ENCODE data around the gene ENTREP3. TPM values are rescaled to one million over a fixed set of nuclear protein-coding genes. Genes with fewer than 3 reads are reported as not detected.

Gene ENTREP3
- total and polyA plus RNA-seq, 2 donors (not counting 3 experiments of a cell fraction or from before 2014, with no cell fraction given), result 27.4 to 62.7 TPM

DNA sequence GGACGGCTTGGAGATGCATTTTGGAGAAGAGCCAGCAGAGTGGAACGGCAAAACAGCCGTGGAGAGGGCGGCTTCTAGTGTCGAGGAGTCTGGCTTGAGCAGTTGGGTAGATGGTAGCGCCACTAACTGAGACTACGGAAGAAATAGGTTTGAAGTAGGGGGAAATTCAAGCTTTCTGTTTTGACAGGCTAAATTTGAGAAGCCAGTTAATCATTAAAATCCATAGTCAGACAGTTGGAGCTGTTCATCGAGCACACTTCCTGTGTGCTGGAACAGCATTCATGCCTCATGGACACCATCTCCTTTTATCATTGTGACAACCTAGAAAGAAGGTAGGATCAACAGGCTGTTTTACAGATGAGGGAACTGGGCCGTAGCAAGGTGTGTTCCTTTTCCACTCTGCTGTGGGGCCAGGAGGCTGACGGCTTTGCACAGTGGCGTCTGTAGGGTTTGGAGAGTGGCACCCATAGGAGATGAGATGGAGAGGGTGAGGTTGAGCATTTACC, 49.3 kb upstream of the ENTREP3 start:
- no peak overlapping the region for H2AFZ ChIP-seq (ENCODE audit: low read depth, low read length)
- no peaks in the 10 kb centered on the region for H3K9me1 ChIP-seq (replicated peaks; ENCODE audit: control insufficient read depth, extremely low read depth, insufficient read depth, low read length)
- no peak overlapping the region for H3K4me2 ChIP-seq (ENCODE audit: insufficient read depth, low read length)
- no TSS peak for BruUV-seq (replicated peaks)
- dilution Hi-C loops (cut with MboI; ENCODE audit: extremely low pct_ligation_motif_present, low sequenced_read_pairs) (no loop called here), intact Hi-C loops (cut with micrococcal nuclease) (loop anchor here (5.0 kb wide), 1 partner anchor 112 kb away; no protein-coding TSS in a partner anchor)
- H3K9me3 ChIP-seq (replicated peaks; ENCODE audit: control insufficient read depth, insufficient read depth, low read length), result no peaks in the 10 kb centered on the region
- H3K9ac ChIP-seq (replicated peaks; ENCODE audit: extremely low read depth, insufficient read depth, low read length), result no peak overlapping the region
- ChIA-PET CTCF (interaction anchor here (1.6 to 3.1 kb wide), 2 partner anchors 28 to 54 kb away, joined by 3 to 9 read pairs; no protein-coding TSS in a partner anchor), POLR2A (no interaction called here)
- peaks cover 5% of the 10 kb centered on the region for H3K4me1 ChIP-seq (ENCODE audit: control insufficient read depth, extremely low read depth, insufficient read depth, low read length)
- no peak overlapping the region for H3K27ac ChIP-seq (ENCODE audit: insufficient read depth, low read depth, low read length)
- no peak for FAIRE-seq
- DNase-seq (ENCODE audit: low read depth, low spot score), result no peak
- H4K20me1 ChIP-seq (replicated peaks; ENCODE audit: control insufficient read depth, extremely low read depth, insufficient read depth, low read length), result no peaks in the 10 kb centered on the region
- no peak overlapping the region for H3K4me3 ChIP-seq (replicated peaks in 1 of 3; ENCODE audit: insufficient read depth in 1 of 3, low read depth in 1 of 3, low read length in 3 of 3)
- peaks cover 8% of the 10 kb centered on the region for H3K79me2 ChIP-seq (ENCODE audit: control insufficient read depth, insufficient read depth, low read length)
- no peaks in the 10 kb centered on the region for H3K36me3 ChIP-seq (ENCODE audit: control insufficient read depth in 2 of 2, extremely low read depth in 1 of 2, insufficient read depth in 2 of 2, low read length in 2 of 2)
- TF ChIP-seq EZH2 (IDR thresholded peaks at IDR 0.05; ENCODE audit: borderline replicate concordance, low read depth, low read length, severe bottlenecking) (no peak), JUN (IDR thresholded peaks at IDR 0.05; ENCODE audit: borderline replicate concordance, insufficient read depth, insufficient read length, low read depth) (no peak), FOS (IDR thresholded peaks at IDR 0.05; ENCODE audit: borderline replicate concordance, insufficient read depth, low read length) (no peak), POLR2A (IDR thresholded peaks at IDR 0.05; ENCODE audit: low read depth, low read length) (no peak), POLR2AphosphoS5 (IDR thresholded peaks at IDR 0.05; ENCODE audit: insufficient read depth, low read depth, low read length) (no peak), GATA2 (IDR thresholded peaks at IDR 0.05; ENCODE audit: insufficient read depth, insufficient read length, low read depth, low read length) (no peak), MYC (IDR thresholded peaks at IDR 0.05; ENCODE audit: low read depth, low read length) (no peak)
- TF ChIP-seq, protein P1, sequence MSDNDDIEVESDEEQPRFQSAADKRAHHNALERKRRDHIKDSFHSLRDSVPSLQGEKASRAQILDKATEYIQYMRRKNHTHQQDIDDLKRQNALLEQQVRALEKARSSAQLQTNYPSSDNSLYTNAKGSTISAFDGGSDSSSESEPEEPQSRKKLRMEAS (IDR thresholded peaks at IDR 0.05; ENCODE audit: insufficient read depth, insufficient read length), result no peak
- TF ChIP-seq, protein P2, sequence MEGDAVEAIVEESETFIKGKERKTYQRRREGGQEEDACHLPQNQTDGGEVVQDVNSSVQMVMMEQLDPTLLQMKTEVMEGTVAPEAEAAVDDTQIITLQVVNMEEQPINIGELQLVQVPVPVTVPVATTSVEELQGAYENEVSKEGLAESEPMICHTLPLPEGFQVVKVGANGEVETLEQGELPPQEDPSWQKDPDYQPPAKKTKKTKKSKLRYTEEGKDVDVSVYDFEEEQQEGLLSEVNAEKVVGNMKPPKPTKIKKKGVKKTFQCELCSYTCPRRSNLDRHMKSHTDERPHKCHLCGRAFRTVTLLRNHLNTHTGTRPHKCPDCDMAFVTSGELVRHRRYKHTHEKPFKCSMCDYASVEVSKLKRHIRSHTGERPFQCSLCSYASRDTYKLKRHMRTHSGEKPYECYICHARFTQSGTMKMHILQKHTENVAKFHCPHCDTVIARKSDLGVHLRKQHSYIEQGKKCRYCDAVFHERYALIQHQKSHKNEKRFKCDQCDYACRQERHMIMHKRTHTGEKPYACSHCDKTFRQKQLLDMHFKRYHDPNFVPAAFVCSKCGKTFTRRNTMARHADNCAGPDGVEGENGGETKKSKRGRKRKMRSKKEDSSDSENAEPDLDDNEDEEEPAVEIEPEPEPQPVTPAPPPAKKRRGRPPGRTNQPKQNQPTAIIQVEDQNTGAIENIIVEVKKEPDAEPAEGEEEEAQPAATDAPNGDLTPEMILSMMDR (IDR thresholded peaks at IDR 0.05; ENCODE audit: extremely low read depth in 1 of 2, insufficient read depth in 1 of 2, low read depth in 1 of 2, low read length in 2 of 2), result no peak
- H3K27me3 ChIP-seq (ENCODE audit: control insufficient read depth in 2 of 2, insufficient read depth in 2 of 2, low read length in 2 of 2), result no peaks in the 10 kb centered on the region

Data from endothelial cell of umbilical vein (primary cell).